Testis (tissue), 3 donors: ENCODE data around the gene NPAS3. TPM values are rescaled to one million over a fixed set of nuclear protein-coding genes. Genes with fewer than 3 reads are reported as not detected.

Source experiments
- DNase-seq: peaks from one replicate; pipeline ENCODE4 v3.0.0-alpha.2; 2019
- H3K27ac ChIP-seq, 2 donors: fragments of 200-600 bp; sonication (generic); one replicate each; pipeline ENCODE4 v1.5.1; 2019
- H3K27me3 ChIP-seq: fragments of 200-600 bp; sonication (generic); one replicate; pipeline ENCODE4 v1.5.1; 2019
- H3K36me3 ChIP-seq: fragments of 200-600 bp; sonication (generic); one replicate; pipeline ENCODE4 v1.5.1; 2017; ENCODE audit warnings: low read depth; ENCODE audit errors: missing control alignments
- H3K4me1 ChIP-seq: fragments of 200-600 bp; sonication (generic); one replicate; pipeline ENCODE4 v1.5.1; 2019
- H3K4me3 ChIP-seq, 2 donors: fragments of 200-600 bp; sonication (generic); one replicate each; pipeline ENCODE4 v1.5.1; 2017 to 2019
- H3K9me3 ChIP-seq: fragments of 200-600 bp; sonication (generic); one replicate; pipeline ENCODE4 v1.5.1; 2017
- POLR2A ChIP-seq: fragments of 450-650 bp; IDR thresholded peaks from one replicate; pipeline ENCODE4 v1.6.1; 2017; ENCODE audit warnings: antibody characterized with exemption, mild to moderate bottlenecking, moderate library complexity
- WGBS, 2 donors: methylation state at CpG; one replicate each; pipeline ENCODE4 v1.1.5; 2018; 5-methylcytosine and 5-hydroxymethylcytosine counted together
- intact Hi-C: fragments of 100-400 bp; cut with DNase I; formaldehyde crosslinking; loops from one replicate; pipeline ENCODE4 v1.15.1; 2023; ENCODE audit warnings: low total_unique reads
- polyA plus RNA-seq: library from polyadenylated mRNA; stranded (reverse); fragments of 350-450 nt; fragmentation: Illumina TruSeq; extraction: RNeasy Lipid Tissue Mini Kit (QIAGEN cat#74804); gene quantifications from one replicate; pipeline ENCODE4 v1.2.3, GENCODE V29; 2014; ENCODE audit warnings: low read depth, low replicate concordance; ENCODE audit not compliant: insufficient read depth
- total RNA-seq, 2 donors: library from RNA; depleted of rRNA; stranded (reverse); fragments of >200 nt; gene quantifications; one replicate each; pipeline ENCODE4 v1.2.3, GENCODE V29; 2016
- TF ChIP-seq, protein P1 (sequence below), 3 experiments: fragments of 450-650 bp in 2 of 3; fragments of 200-600 bp in 1 of 3; sonication (generic) in 1 of 3; IDR thresholded peaks; one replicate each; pipeline ENCODE4 v1.5.1; 2016 to 2019; ENCODE audit warnings: antibody characterized with exemption in 3 of 3, mild to moderate bottlenecking in 2 of 3, moderate library complexity in 1 of 3

The NPAS3 gene
- total and polyA plus RNA-seq, 3 donors from 2014 or later, result 1.1 to 3.7 (median 1.8) TPM

DNA sequence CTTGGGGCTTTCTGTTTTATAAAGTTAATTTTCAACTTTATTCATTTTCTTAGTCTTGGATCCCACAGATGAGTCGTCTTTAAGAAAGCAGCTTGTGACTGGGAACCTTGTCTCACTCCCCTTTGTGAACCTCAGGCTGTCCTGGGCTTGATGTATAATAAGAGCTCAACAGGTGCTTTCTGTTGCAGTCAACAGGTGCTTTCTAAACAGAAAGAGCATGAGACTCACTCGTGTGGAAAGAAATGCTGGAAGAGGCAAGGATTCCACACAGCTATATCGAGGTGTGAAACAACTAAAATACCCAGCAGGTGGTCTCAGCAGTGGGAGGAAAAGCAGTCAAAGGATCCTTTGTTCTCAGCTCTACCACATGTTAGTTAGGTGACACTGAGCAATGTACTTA lies 613.3 kb downstream of the NPAS3 start:
- DNase-seq, result no peak
- Histone ChIP-seq H3K36me3 (no peaks in the 10 kb centered on the region), H3K4me1 (no peaks in the 10 kb centered on the region), H3K9me3 (no peaks in the 10 kb centered on the region), H3K27ac (no peak overlapping the region), H3K27me3 (no peaks in the 10 kb centered on the region), H3K4me3 (no peak overlapping the region)
- TF ChIP-seq POLR2A, result no peak
- TF ChIP-seq, protein P1, sequence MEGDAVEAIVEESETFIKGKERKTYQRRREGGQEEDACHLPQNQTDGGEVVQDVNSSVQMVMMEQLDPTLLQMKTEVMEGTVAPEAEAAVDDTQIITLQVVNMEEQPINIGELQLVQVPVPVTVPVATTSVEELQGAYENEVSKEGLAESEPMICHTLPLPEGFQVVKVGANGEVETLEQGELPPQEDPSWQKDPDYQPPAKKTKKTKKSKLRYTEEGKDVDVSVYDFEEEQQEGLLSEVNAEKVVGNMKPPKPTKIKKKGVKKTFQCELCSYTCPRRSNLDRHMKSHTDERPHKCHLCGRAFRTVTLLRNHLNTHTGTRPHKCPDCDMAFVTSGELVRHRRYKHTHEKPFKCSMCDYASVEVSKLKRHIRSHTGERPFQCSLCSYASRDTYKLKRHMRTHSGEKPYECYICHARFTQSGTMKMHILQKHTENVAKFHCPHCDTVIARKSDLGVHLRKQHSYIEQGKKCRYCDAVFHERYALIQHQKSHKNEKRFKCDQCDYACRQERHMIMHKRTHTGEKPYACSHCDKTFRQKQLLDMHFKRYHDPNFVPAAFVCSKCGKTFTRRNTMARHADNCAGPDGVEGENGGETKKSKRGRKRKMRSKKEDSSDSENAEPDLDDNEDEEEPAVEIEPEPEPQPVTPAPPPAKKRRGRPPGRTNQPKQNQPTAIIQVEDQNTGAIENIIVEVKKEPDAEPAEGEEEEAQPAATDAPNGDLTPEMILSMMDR (IDR thresholded peaks at IDR 0.05), result no peak
- intact Hi-C loops, result no loop called here
- 78 to 79% methylated on average over 3 of the region's 3 CpGs for WGBS, 2 donors

- no peak for DNase-seq
- Histone ChIP-seq H3K9me3 (no peaks in the 10 kb centered on the region), H3K27ac (no peak overlapping the region), H3K4me3 (no peak overlapping the region), H3K4me1 (no peaks in the 10 kb centered on the region), H3K27me3 (no peaks in the 10 kb centered on the region), H3K36me3 (no peaks in the 10 kb centered on the region)
- TF ChIP-seq, protein P1 (IDR thresholded peaks at IDR 0.05), result no peak
- TF ChIP-seq POLR2A, result no peak
- WGBS, 2 donors, result 49 to 61% methylated on average over 6 of the region's 6 CpGs
- intact Hi-C loops, result no loop called here
Measured at GRCh38 chr14:33553706-33554278, 615.1 kb downstream of the NPAS3 start.

GRCh38 chr14:33554988-33555387 lies 616.3 kb downstream of the NPAS3 start:
- no peaks in the 10 kb centered on the region for H3K4me1 ChIP-seq
- DNase-seq, result no peak
- no peak overlapping the region for H3K4me3 ChIP-seq
- H3K27me3 ChIP-seq, result no peaks in the 10 kb centered on the region
- H3K36me3 ChIP-seq, result no peaks in the 10 kb centered on the region
- 92 to 97% methylated on average over 2 of the region's 2 CpGs for WGBS, 2 donors
- no peak overlapping the region for H3K27ac ChIP-seq
- TF ChIP-seq, protein P1 (IDR thresholded peaks at IDR 0.05), result no peak
- no peak for TF ChIP-seq POLR2A
- no peaks in the 10 kb centered on the region for H3K9me3 ChIP-seq
- intact Hi-C loops, result no loop called here

GRCh38 chr14:33555710-33556350 lies 617.2 kb downstream of the NPAS3 start:
- TF ChIP-seq POLR2A, result no peak
- TF ChIP-seq, protein P1 (IDR thresholded peaks at IDR 0.05), result no peak
- Histone ChIP-seq H3K9me3 (no peaks in the 10 kb centered on the region), H3K27ac (no peak overlapping the region), H3K27me3 (no peaks in the 10 kb centered on the region), H3K4me1 (no peaks in the 10 kb centered on the region), H3K4me3 (no peak overlapping the region), H3K36me3 (no peaks in the 10 kb centered on the region)
- 70 to 71% methylated on average over 5 of the region's 5 CpGs for WGBS, 2 donors
- intact Hi-C loops, result no loop called here
- DNase-seq, result no peak
